Neutrophil (primary cell): ENCODE data around the gene BNC2.

ENCODE experiments used
- H3K27ac ChIP-seq: fragments of 200-600 bp; sonication (generic); 2 replicates; pipeline ENCODE4 v1.5.1; 2016; ENCODE audit warnings: mild to moderate bottlenecking, moderate library complexity
- H3K27me3 ChIP-seq: fragments of 200-600 bp; sonication (generic); 2 replicates; pipeline ENCODE4 v1.6.0; 2016; ENCODE audit warnings: mild to moderate bottlenecking
- H3K36me3 ChIP-seq: fragments of 200-600 bp; sonication (generic); 2 replicates; pipeline ENCODE4 v1.5.1; 2017
- H3K4me1 ChIP-seq, 2 experiments: fragments of 200-600 bp in 1 of 2; sonication (generic) in 1 of 2; 1 replicate in 1 of 2; 2 replicates in 1 of 2; pipeline versions ENCODE4 v1.5.1 to v1.6.1; 2013 to 2016; ENCODE audit warnings: low read depth in 1 of 2, low read length in 1 of 2, mild to moderate bottlenecking in 1 of 2, moderate library complexity in 1 of 2; ENCODE audit not compliant: control insufficient read depth in 1 of 2, insufficient read depth in 1 of 2
- H3K4me3 ChIP-seq, 2 experiments: fragments of 200-600 bp in 1 of 2; sonication (generic) in 1 of 2; 1 replicate in 1 of 2; 2 replicates in 1 of 2; pipeline ENCODE4 v1.5.1; 2013 to 2016; ENCODE audit warnings: low read depth in 1 of 2, low read length in 1 of 2, mild to moderate bottlenecking in 1 of 2, moderate library complexity in 1 of 2
- H3K9me3 ChIP-seq: fragments of 200-600 bp; sonication (generic); 2 replicates; pipeline ENCODE4 v1.5.1; 2016
- TF ChIP-seq, protein P1 (sequence below): fragments of 200-600 bp; sonication (generic); IDR thresholded peaks from 2 replicates; pipeline ENCODE4 v1.5.1; 2016; ENCODE audit warnings: antibody characterized with exemption

The BNC2 gene

DNA sequence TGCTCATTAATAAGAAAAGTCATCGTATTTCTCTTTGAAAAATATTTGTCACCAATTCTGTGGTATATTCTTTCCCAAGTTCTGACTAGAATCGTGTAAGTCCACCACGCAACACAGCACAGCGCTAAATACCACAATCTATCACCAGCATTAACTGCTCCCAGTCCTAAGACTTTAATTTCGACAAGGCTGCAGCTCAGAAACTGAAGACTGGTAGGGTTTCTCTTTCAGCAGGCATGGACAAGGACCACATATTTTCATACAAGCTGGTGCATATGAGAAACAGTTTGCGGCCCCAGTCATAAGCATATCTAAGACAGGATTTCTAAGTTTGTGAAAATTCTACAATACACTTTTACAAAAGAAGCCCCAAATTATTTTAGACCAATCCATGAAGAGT is 24.1 kb downstream of the BNC2 start:
- TF ChIP-seq, protein P1, sequence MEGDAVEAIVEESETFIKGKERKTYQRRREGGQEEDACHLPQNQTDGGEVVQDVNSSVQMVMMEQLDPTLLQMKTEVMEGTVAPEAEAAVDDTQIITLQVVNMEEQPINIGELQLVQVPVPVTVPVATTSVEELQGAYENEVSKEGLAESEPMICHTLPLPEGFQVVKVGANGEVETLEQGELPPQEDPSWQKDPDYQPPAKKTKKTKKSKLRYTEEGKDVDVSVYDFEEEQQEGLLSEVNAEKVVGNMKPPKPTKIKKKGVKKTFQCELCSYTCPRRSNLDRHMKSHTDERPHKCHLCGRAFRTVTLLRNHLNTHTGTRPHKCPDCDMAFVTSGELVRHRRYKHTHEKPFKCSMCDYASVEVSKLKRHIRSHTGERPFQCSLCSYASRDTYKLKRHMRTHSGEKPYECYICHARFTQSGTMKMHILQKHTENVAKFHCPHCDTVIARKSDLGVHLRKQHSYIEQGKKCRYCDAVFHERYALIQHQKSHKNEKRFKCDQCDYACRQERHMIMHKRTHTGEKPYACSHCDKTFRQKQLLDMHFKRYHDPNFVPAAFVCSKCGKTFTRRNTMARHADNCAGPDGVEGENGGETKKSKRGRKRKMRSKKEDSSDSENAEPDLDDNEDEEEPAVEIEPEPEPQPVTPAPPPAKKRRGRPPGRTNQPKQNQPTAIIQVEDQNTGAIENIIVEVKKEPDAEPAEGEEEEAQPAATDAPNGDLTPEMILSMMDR = no peak
- H3K4me3 ChIP-seq = no peak overlapping the region
- no peaks in the 10 kb centered on the region for H3K27me3 ChIP-seq
- H3K36me3 ChIP-seq = no peaks in the 10 kb centered on the region
- no peak overlapping the region for H3K27ac ChIP-seq
- H3K9me3 ChIP-seq = no peaks in the 10 kb centered on the region
- H3K4me1 ChIP-seq = no peaks in the 10 kb centered on the region

DNA sequence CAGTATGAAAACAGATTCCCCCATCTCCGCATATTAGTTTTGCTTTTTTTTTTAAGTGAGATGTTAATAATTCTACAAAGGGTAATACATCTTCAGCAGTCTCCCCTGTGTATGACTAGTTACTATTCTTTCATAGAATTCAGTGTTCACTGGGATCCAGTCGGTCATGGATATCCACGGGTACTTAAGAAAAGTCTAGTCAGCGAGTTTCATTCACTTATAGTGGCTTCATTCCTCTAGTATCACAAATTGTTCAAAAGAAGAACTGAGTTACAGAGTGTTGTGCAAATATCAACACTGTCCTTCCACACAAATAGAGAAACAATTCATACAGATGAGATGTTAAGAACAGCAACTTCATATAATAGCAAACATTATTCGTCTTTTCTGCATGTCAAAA is 35.7 kb downstream of the BNC2 start:
- TF ChIP-seq, protein P1 = no peak
- Histone ChIP-seq H3K4me1 (no peaks in the 10 kb centered on the region), H3K27ac (no peak overlapping the region), H3K27me3 (peaks cover 10% of the 10 kb centered on the region), H3K4me3 (no peak overlapping the region), H3K9me3 (no peaks in the 10 kb centered on the region), H3K36me3 (no peaks in the 10 kb centered on the region)

DNA sequence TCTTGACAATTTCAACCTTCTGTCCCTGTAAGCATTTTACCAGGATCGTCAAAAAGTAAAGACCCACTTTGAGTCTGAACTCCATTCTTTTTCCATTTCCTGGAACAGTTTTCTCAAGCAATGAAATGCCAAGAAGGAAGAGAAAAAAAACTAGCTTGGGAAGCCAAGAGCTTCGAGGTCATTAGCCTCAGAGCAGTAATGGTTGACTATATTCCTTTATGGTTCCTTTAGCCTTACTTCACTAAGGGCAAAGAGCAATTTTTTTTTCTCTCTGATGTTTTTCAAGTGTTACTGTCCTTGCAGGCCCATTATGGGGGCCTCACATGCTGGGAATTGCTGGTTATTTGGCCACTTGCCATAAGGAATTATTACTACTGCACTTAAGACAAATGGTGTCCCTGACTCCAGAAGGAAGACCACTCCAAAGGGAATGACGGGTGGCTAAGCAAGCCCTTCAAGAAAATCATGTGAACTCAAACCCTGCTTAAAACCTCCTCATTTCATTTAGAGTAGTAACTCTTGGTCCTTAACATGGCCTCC is 37.1 kb downstream of the BNC2 start:
- TF ChIP-seq, protein P1 = no peak
- Histone ChIP-seq H3K27ac (no peak overlapping the region), H3K9me3 (no peaks in the 10 kb centered on the region), H3K4me1 (no peaks in the 10 kb centered on the region), H3K36me3 (no peaks in the 10 kb centered on the region), H3K27me3 (peaks cover 24% of the 10 kb centered on the region), H3K4me3 (no peak overlapping the region)

DNA sequence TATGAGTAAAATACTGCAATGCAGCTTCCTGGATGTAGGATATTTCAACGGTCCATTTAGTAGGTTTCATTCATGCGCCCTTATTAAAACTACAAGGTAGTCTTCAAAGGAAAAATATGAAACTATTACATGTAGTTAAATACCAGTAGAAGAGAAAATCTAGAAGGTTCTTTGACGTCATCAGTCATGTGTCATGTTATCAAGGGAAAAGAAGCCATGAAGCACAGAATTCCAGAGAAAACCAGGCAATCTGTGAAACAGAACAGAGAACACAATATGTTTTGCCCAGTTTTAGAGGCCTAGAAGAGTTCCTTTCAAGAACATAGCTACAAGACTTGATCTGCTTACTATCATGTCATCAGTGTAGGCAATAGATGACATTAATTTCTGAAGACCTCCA is 38.4 kb downstream of the BNC2 start:
- no peaks in the 10 kb centered on the region for H3K4me1 ChIP-seq
- no peaks in the 10 kb centered on the region for H3K36me3 ChIP-seq
- H3K27ac ChIP-seq = no peak overlapping the region
- no peaks in the 10 kb centered on the region for H3K9me3 ChIP-seq
- H3K4me3 ChIP-seq = no peak overlapping the region
- H3K27me3 ChIP-seq = peaks cover 37% of the 10 kb centered on the region
- TF ChIP-seq, protein P1 = no peak

DNA sequence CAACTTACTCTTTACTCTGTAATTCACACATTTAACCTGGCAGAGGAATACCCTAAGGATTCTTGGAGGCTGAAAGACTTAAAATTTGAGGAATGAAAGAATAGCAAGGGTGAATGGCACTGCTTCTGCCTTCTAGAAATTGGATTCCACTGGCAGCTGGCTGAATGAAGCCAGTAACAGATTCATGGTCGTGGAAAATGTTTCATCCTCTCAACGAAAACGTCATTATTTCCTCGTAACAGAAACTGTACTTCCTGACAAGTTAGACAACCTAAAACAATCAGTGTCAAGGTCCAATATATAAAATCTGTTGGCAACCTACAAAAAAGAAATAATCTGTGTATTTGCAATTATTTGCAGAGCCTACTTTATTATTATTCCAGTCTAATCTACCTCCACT is 39.7 kb downstream of the BNC2 start:
- H3K4me1 ChIP-seq = no peaks in the 10 kb centered on the region

More for the DNA sequence above, 39.7 kb downstream of the BNC2 start:
- Histone ChIP-seq H3K27me3 (peaks cover 48% of the 10 kb centered on the region), H3K4me3 (no peak overlapping the region), H3K27ac (no peak overlapping the region), H3K9me3 (no peaks in the 10 kb centered on the region), H3K36me3 (no peaks in the 10 kb centered on the region)
- TF ChIP-seq, protein P1 = no peak
